HG03066 (cell line): ENCODE measurements around the gene COA3.

Experiments
- ATAC-seq: cut with Tn5 transposase; IDR thresholded peaks from one replicate; pipeline ENCODE4 v1.9.1; 2021; ENCODE audit warnings: low read depth; ENCODE audit not compliant: unreplicated experiment

COA3 gene, protein sequence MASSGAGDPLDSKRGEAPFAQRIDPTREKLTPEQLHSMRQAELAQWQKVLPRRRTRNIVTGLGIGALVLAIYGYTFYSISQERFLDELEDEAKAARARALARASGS

DNA sequence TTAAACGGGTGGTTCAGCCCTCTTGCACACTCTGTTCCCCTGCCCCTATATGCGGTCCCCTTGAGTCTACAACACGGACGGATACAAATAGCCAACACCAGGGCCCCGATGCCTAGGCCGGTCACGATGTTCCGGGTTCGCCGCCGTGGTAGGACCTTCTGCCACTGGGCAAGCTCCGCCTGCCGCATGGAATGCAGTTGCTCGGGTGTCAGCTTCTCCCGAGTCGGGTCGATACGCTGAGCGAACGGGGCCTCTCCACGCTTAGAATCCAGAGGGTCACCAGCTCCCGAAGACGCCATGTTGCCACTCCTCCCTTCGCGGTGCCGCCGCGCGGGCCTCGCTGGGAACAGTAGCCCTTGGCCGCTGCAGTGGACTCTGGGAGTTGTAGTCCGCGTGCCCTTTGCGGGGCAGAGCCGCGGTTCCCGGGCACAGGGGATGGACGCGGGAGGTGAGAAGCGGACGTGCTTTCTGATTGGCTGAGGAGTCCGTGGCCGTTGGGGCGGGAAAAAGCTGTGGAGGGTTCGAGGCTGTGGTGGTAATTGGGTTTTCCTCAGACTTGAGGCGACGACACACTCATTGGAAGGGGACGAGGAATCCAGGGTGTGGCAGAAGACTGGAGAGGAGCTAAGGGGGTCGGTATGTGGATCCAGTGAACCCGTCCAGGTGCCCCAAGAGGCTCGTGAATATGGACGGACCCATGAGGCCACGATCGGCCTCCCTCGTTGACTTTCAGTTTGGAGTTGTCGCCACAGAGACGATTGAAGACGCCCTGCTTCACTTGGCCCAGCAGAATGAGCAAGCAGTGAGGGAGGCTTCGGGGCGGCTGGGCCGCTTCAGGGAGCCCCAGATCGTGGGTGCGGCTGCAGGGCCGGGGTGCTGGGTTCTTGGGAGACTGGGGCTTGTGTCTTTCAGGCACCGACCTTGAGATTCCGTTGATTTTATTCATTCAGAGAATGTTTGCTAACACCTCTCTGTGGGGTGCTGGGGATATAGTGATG, at the start of gene COA3, which contains the start of gene CNTD1:
COA3 (minus strand) TSS at position 322 of the 998 bp plus-strand sequence; CDS start at position 299, 23 bp downstream.
CNTD1 (plus strand) TSS at position 479 of the 998 bp plus-strand sequence; CDS start at position 686, 207 bp downstream.
- peak; percentile 79 for ATAC-seq

DNA sequence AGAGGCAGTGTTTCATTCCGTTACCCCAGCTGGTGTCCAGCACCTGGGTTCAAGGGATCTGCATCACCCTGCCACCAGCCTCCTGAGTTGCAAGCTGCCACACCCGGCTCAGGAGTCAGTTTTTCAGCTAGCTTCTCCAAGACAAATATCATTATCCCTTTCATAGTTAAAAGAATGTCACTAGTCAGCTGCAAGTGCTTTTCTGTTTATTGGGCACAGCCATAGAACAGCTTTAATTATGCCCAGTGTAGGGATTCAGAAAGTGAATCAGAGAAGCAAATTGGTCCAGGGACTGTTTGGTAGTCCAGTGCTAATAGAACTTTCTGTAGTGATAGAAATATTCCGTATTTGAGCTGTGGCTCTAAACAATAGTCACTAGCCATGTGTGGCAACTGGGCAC, 49.6 kb upstream of the COA3 start:
- ATAC-seq: no peak

DNA sequence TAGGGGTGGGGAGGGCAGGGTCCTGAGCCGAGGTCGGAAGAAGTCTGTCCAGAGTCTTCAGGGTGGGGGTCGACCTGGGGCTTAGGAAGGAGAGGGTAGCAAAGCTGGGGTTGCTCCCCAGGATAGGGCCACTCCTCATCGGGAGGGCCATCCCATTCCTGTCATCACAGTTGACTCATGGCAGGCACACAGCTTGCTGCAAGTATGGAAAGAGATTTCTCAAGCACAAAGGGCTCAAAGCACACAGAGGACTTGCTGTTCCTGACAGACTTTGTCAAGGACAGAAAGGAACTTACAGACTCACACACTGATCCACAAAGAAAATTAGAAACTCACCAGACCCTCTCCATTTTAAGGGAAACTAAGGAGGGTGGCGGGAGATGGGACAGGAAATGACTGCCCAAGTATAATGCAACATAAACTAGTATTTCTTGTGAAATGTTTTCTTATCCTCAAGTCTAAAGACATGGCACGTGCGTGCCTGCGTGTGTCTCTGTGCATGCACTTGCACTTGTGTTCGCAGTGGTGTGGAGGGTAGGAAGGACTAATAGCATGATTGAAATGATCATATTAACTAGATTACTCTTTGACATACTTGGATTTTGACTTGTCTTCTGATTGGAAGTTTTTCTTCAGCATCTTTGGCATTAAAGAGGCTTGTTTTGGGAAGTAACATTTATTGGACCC, 48.2 kb upstream of the COA3 start:
- no peak for ATAC-seq

DNA sequence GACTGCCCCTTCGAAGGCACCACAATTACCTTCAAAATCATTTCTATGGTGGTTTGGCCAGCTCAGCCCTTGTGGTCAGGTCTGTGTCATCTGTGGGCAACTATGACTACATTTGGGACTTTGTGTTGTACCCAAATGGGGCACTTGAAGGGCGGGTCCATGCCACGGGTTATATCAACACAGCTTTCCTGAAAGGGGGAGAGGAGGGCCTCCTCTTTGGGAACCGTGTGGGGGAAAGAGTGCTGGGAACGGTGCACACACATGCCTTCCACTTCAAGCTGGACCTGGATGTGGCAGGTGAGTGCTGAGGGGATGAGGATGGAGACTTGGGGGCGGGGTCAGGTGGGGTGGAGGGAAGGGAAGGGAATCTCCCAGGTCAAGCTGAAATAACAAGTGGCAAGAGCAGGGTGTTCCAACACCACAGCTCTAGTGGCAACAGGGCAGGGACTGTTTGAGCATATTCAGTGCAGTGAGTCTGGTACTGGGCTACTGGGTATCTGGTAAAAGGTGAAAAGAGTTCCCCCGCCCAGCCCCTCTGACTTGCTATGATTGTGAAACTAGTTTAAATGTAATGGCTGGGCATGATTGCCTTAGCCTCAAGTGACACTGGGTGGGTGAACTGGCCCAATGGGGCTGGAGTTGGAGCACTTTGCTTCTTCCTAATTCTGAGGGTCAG, 47.6 kb upstream of the COA3 start:
- no peak for ATAC-seq

DNA sequence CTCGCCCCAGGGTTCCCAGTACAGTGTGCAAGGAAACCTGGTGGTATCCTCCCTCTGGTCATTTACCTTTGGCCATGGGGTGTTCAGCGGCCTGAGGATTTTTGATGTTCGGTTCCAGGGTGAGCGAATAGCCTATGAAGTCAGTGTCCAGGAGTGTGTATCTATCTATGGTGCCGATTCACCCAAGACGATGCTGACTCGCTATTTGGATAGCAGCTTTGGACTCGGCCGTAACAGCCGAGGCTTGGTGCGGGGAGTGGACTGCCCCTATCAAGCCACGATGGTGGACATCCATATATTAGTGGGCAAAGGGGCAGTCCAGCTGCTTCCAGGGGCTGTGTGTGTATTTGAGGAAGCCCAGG, 47.0 kb upstream of the COA3 start:
- no peak for ATAC-seq

DNA sequence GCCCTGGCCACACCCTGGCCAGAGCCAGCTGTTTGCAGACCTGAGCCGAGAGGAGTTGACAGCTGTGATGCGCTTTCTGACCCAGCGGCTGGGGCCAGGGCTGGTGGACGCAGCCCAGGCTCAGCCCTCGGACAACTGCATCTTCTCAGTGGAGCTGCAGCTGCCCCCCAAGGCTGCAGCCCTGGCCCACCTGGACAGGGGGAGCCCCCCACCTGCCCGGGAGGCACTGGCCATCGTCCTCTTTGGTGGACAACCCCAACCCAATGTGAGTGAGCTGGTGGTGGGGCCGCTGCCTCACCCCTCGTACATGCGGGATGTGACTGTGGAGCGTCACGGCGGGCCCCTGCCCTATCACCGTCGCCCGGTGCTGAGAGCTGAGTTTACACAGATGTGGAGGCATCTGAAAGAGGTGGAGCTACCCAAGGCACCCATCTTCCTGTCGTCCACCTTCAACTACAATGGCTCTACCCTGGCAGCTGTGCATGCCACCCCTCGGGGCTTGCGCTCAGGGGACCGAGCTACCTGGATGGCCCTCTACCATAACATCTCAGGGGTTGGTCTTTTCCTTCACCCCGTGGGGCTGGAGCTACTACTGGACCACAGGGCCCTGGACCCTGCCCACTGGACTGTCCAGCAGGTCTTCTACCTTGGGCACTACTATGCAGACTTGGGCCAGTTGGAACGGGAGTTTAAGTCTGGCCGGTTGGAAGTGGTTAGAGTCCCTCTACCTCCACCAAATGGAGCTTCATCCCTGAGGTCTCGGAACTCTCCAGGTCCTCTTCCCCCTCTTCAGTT, 46.5 kb upstream of the COA3 start:
- ATAC-seq: no peak

DNA sequence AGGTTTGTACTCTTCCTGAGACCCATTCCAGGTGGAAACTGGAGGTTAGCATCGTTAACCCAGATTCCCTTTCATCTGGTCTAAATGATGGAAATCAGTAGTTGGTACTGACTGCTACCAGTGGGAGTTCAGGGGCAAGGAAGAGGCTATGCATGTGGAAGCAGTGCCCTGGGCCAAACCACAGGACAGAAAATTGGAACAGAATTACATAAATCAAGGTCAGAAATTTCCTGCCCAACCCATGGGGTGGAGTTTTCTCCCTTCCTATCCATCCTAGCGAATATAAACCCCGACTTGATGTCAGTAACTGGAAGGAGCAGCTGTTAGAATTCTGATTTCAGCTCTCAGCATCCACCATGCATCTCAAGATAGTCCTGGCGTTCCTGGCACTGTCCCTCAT, 45.8 kb upstream of the COA3 start, which contains the start of gene AOC2:
AOC2 (plus strand) TSS at position 310 of the 400 bp plus-strand sequence; CDS start at position 357, 47 bp downstream.
- no peak for ATAC-seq

DNA sequence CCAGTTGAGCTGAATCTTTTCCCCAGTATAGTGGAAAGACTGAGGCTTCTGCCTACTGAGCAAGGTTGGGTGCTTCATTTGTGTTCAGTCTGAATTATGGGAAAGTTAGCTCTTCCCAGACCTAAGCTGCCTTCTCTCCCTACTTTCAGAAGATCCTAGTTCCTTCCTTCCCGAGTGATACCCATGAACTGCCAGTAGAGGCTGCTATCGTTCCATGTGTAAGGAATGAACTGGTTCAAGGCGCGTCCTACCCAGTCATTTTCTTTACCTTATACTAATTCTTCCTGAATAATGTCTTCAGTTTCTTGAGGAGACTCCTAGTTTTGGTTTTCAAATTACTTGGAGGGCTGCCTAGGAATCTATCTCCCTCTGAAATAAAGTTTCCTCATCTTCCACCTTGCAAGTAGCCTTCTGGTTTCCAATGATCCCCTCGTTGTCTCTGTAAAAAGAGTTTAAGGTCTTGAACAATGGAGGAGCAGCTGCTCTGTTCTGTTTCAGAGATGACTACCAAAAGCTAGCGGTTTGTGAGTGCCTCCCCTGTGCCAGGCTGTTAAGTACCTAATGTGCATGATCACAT, 44.9 kb upstream of the COA3 start:
- no peak for ATAC-seq

DNA sequence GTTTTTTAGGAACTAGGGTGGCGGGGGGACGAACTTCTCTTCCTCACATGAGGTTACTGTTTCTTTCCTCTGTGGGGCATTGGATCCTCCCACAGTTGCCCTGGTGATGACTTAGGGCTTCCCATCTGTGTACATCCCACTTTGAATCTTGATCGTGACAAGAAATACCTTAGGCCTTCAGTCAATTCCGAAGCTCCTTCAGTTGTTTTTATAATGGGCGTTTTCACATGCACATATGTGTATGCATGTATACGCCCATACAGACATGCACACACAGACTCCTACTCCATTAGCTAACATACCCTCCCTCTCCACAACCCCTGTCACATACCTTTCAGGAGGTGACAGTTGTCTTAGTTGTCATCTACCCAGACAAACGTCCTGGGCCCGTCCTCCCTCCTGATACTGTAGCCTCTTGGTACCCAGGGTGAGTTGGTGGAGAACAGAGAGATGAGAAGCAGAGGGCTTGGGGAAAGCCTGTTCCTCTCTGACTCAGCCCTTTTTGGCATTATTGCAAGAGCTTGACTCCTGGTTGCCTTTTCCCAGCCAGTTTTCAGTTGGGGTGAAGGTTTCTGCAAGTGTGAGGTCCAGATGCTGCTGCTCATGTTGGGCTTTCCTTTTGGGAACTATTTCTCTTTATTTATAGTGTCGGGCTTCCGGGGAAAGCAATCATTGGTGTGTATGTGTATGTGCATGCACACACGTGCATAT, 43.6 kb upstream of the COA3 start:
- no peak for ATAC-seq

DNA sequence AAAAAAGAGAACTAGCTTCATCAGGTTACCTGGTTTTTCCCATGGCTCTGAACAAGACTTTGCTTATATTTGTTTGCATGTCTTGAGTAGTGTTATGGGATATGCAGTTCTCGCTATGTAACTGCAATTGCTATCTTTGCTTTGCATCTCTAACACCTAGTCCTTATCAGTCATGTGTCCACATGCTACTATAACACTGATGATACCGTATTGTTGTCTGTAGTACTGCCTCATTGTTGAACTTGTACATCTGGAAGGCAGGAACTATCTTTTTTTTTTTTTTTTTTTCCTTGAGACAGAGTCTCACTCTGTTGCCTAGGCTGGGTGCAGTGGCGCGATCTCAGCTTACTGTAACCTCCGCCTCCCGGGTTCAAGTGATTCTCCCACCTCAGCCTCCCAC, 37.2 kb upstream of the COA3 start:
- ATAC-seq: no peak

DNA sequence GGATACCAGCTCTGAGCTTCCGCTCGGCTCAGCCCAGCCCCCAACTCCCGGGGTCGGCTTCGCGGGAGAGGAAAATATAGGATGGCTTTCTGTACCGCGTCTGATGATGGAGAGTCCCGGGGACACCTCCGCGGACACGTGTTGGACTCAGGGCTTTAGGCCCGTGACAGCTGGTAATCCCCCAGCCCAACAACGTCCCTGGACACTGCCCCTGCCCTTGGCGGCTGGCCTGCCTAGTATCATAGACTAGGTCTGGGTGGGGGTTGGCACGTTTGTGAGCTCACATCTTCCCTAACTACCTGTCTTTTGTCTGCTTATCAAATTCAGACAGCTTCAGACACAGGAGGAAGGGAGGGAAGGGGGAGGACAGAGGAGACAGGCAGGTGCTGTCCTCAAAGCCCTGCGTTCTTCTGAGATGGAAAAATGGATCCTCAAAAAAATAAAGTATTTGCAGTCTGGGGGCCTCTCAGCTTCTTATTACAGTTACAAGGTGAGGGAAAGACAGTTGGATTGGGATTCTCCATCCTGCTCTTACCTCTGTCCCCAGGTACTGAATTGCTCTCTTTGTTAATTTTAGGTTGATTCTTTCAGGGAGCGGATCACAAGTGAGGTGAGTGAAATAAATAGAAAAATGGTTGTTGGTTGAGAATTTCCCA, 35.4 kb upstream of the COA3 start:
- ATAC-seq: no peak

DNA sequence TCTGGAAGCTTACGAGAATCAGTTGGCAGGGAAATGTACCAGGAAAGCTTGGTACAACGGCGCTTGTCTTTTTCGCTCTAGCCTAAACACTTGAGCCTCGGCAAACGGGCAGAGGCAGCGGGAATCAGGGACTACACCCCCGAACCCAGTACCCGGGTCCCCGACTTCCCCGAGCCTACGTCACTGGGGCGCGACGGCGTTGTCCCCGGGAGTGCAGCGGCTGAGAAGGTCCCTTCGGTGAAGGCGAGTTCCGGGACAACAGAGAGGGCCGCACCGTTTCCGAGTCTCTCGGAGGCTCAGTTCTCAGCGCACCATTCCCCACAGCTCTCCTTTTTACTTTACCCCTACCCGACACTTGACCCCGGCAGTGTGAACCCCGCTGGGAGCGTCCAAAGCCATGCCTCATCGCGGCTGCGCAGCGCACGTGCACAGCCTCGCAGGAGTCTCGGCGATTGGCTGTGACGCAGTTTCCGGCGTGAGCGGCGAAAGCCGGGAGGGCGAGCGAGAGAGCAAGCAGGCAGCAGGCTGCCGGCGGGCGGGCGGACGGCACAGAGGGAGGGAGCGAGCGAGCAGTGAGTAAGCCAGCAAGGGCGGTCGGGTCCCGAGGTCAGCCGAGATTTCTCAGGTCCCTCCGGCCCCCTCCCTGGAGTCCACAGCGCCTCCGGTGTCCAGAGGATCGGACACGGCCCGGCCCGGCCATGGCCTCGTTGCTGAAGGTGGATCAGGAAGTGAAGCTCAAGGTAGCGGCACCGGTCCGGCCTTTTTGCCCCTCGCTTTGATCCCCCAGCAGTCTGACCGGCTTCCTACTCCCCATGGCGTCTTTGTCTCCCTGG, 34.6 kb upstream of the COA3 start, which contains the start of gene PSME3:
PSME3 (plus strand) TSS at position 464 of the 833 bp plus-strand sequence; CDS start at position 699, 235 bp downstream.
- ATAC-seq: peak; percentile 81

DNA sequence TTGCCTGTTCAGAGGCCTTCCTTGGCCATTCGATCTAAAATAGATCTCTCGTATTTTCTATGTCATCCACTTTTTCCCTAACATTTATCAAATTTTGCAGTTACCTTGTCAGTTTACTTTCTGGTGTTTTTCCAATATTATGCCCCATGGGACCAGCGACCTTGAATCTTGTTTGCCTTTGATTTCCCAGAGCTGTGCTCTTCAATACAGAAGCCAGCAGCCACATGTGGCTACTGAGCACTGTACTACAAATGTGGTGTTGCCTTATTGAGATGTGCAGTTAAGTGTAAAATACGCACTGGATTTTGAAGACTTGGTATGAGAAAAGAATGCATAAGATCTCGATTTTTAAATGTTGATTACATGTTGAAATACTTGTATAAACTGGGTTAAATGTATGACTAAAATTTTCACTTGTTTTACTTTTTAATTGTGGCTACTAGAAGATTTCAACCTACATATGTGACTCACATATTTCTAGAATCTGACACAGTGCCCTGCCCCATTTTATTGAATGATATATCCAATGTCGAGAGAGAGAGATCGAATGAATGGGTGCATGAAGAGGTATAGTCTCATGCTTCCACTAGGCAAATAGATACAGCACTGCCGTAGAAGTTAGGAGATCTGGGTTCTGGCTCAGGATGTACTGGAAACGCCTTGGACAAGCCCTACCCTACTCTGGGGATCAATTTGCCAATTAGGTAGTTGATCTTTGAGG, 33.9 kb upstream of the COA3 start:
- peak; percentile 15 for ATAC-seq

DNA sequence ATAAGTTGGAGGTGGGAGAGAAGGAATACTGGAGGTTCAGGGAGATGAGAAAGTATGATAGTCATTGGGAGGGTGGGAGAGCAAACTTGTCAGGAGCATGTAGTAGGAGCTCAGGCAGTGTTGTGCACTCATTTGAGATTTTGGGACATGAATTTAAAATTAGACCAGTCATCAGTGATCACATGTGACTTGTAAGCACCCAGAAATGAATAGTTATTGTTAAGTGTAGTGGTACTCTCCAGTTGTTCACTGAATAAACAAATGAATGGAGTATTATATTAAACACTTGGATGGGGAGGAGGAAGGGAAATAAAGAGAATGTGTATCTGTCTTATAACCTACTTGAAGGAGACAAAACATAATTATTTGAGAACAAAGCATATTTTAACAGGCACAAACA, 32.5 kb upstream of the COA3 start:
- ATAC-seq: no peak

DNA sequence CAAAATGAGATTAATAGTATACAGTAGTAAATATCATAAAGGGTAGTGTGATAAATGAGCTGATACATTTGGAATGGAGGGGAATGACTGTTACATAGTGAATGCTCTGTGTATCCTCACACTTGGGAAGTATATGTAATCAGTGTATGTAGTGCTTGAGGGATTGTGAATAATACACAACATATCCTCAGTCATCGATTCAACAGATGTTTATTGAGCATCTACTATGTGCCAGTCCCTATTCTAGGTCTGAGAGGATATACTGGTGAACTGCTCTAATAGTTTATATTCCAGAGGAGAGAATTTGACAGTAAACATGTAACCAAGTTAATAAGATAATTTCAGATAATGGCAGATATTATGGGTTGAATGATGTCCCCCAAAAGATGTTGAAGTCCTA, 29.0 kb upstream of the COA3 start:
- ATAC-seq: no peak

DNA sequence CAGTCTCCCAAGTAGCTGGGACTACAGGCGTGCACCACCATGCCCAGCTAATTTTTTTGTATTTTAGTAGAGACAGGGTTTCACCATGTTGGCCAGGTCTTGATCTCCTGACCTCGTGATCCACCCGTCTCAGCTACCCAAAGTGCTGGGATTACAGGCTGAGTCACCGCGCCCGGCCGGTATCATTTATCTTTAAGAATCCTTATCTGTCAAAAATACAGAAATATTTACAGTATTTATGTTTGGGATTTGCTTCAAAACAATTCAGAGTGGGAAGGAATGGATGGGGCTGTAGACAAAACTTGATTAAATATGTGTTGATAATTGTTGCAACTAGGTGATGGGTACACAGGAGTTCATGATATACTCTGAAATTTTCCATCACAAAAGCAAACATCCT, 22.7 kb upstream of the COA3 start:
- ATAC-seq: no peak
